ENCODE measurements around the gene RRM1.
"Not testable (repeated sequence)": the region's sequence is repeated elsewhere in the genome, so short reads cannot be mapped to it uniquely, and the experiment has no call there.

Gene RRM1

GRCh38 chr11:4123218-4123617 lies 28.6 kb downstream of the RRM1 start:
- peaks cover 96% of the 10 kb centered on the region for H3K36me3 ChIP-seq (ENCODE audit: insufficient read depth, low read length)
- no peaks in the 10 kb centered on the region for H3K4me1 ChIP-seq (ENCODE audit: insufficient read depth, low read length, severe bottlenecking)

GRCh38 chr11:4125141-4125540 lies 30.5 kb downstream of the RRM1 start:
- no peak overlapping the region for H3K9ac ChIP-seq (ENCODE audit: low read length)
- TF ChIP-seq EZH2 (IDR thresholded peaks at IDR 0.05; ENCODE audit: borderline replicate concordance, low read length) (no peak), CTCF (IDR thresholded peaks at IDR 0.05; ENCODE audit: low read length) (no peak)
- no peak overlapping the region for H3K27ac ChIP-seq (ENCODE audit: low read depth, low read length, poor library complexity, severe bottlenecking)
- H4K20me1 ChIP-seq (ENCODE audit: insufficient read depth, low read length): no peaks in the 10 kb centered on the region
- no peak overlapping the region for H3K4me2 ChIP-seq (ENCODE audit: low read length)
- H3K36me3 ChIP-seq (ENCODE audit: insufficient read depth, low read length): peaks cover 94% of the 10 kb centered on the region
- no peaks in the 10 kb centered on the region for H3K79me2 ChIP-seq (ENCODE audit: insufficient read depth, low read length)
- no peaks in the 10 kb centered on the region for H3K4me1 ChIP-seq (ENCODE audit: insufficient read depth, low read length, severe bottlenecking)
- no peaks in the 10 kb centered on the region for H3K9me3 ChIP-seq (ENCODE audit: low read length)
- no peak overlapping the region for H2AFZ ChIP-seq (ENCODE audit: low read length)
- H3K4me3 ChIP-seq (ENCODE audit: low read depth, low read length, poor library complexity, severe bottlenecking): no peak overlapping the region
- no peaks in the 10 kb centered on the region for H3K9me2 ChIP-seq (ENCODE audit: low read depth, low read length)
- no peaks in the 10 kb centered on the region for H3F3A ChIP-seq (ENCODE audit: insufficient read depth, low read length)
- H3K27me3 ChIP-seq (ENCODE audit: insufficient read depth, low read length): no peaks in the 10 kb centered on the region

More at GRCh38 chr11:4123218-4123617, 28.6 kb downstream of the RRM1 start:
- no peaks in the 10 kb centered on the region for H3K27me3 ChIP-seq (ENCODE audit: insufficient read depth, low read length)
- no peaks in the 10 kb centered on the region for H3F3A ChIP-seq (ENCODE audit: insufficient read depth, low read length)
- no peaks in the 10 kb centered on the region for H3K79me2 ChIP-seq (ENCODE audit: insufficient read depth, low read length)
- no peak overlapping the region for H2AFZ ChIP-seq (ENCODE audit: low read length)
- no peak overlapping the region for H3K9ac ChIP-seq (ENCODE audit: low read length)
- H3K27ac ChIP-seq (ENCODE audit: low read depth, low read length, poor library complexity, severe bottlenecking): no peak overlapping the region
- no peak overlapping the region for H3K4me2 ChIP-seq (ENCODE audit: low read length)
- H3K9me3 ChIP-seq (ENCODE audit: low read length): no peaks in the 10 kb centered on the region
- H3K9me2 ChIP-seq (ENCODE audit: low read depth, low read length): no peaks in the 10 kb centered on the region
- no peaks in the 10 kb centered on the region for H4K20me1 ChIP-seq (ENCODE audit: insufficient read depth, low read length)
- H3K4me3 ChIP-seq (ENCODE audit: low read depth, low read length, poor library complexity, severe bottlenecking): no peak overlapping the region
- TF ChIP-seq EZH2 (IDR thresholded peaks at IDR 0.05; ENCODE audit: borderline replicate concordance, low read length): no peak
- TF ChIP-seq CTCF (IDR thresholded peaks at IDR 0.05; ENCODE audit: low read length): no peak

- H4K20me1 ChIP-seq (ENCODE audit: insufficient read depth, low read length): no peaks in the 10 kb centered on the region
- no peaks in the 10 kb centered on the region for H3K27me3 ChIP-seq (ENCODE audit: insufficient read depth, low read length)
- TF ChIP-seq CTCF (IDR thresholded peaks at IDR 0.05; ENCODE audit: low read length): no peak
- no peak for TF ChIP-seq EZH2 (IDR thresholded peaks at IDR 0.05; ENCODE audit: borderline replicate concordance, low read length)
- no peak overlapping the region for H3K27ac ChIP-seq (ENCODE audit: low read depth, low read length, poor library complexity, severe bottlenecking)
- H3K9ac ChIP-seq (ENCODE audit: low read length): no peak overlapping the region
- H3K36me3 ChIP-seq (ENCODE audit: insufficient read depth, low read length): peaks cover 93% of the 10 kb centered on the region
- 0 out of 2 replicates have a peak, but pooled peaks cover 2% of the 10 kb centered on the region for H3F3A ChIP-seq (ENCODE audit: insufficient read depth, low read length)
- H3K9me2 ChIP-seq (ENCODE audit: low read depth, low read length): no peaks in the 10 kb centered on the region
- H3K4me3 ChIP-seq (ENCODE audit: low read depth, low read length, poor library complexity, severe bottlenecking): no peak overlapping the region
- no peaks in the 10 kb centered on the region for H3K79me2 ChIP-seq (ENCODE audit: insufficient read depth, low read length)
- H3K9me3 ChIP-seq (ENCODE audit: low read length): no peaks in the 10 kb centered on the region
- no peak overlapping the region for H3K4me2 ChIP-seq (ENCODE audit: low read length)
- no peak overlapping the region for H2AFZ ChIP-seq (ENCODE audit: low read length)
- no peaks in the 10 kb centered on the region for H3K4me1 ChIP-seq (ENCODE audit: insufficient read depth, low read length, severe bottlenecking)
Measured at GRCh38 chr11:4127357-4127756, 32.8 kb downstream of the RRM1 start.

- H3F3A ChIP-seq (ENCODE audit: insufficient read depth, low read length); H3K9me3 ChIP-seq (ENCODE audit: low read length); H3K79me2 ChIP-seq (ENCODE audit: insufficient read depth, low read length); H3K9ac ChIP-seq (ENCODE audit: low read length); H3K4me3 ChIP-seq (ENCODE audit: low read depth, low read length, poor library complexity, severe bottlenecking); H3K27ac ChIP-seq (ENCODE audit: low read depth, low read length, poor library complexity, severe bottlenecking); H3K27me3 ChIP-seq (ENCODE audit: insufficient read depth, low read length); H3K4me1 ChIP-seq (ENCODE audit: insufficient read depth, low read length, severe bottlenecking); H4K20me1 ChIP-seq (ENCODE audit: insufficient read depth, low read length); H2AFZ ChIP-seq (ENCODE audit: low read length); H3K4me2 ChIP-seq (ENCODE audit: low read length); H3K9me2 ChIP-seq (ENCODE audit: low read depth, low read length): not testable (repeated sequence)
- peaks cover 97% of the 10 kb centered on the region for H3K36me3 ChIP-seq (ENCODE audit: insufficient read depth, low read length)
Measured at GRCh38 chr11:4130219-4130618, 35.6 kb downstream of the RRM1 start.
